ENCODE data around the gene PTPN18.

The PTPN18 gene

DNA sequence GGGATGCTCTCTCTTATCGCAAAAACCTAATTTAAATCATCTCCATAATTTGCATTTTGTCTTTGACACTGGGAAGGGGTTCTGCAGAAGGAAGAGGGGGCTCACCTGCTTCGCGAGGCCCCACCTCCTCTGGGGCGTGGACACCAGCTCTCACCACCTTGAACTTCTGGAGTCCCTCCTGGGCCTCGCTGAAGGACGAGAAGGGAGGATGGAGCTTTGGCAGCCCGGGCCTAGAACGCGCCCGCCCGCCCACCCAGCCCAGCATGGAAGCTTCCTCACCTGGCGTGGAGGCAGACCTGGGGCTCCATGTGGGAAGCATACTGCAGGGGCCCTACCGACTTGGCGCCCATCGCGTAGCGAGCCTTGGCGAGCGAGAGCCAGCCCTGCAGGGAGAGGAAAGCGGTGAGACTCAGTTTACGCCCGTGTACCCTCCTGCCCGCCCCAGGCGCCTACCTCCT, 14.3 kb upstream of the PTPN18 start:
- TF ChIP-seq, protein P1, sequence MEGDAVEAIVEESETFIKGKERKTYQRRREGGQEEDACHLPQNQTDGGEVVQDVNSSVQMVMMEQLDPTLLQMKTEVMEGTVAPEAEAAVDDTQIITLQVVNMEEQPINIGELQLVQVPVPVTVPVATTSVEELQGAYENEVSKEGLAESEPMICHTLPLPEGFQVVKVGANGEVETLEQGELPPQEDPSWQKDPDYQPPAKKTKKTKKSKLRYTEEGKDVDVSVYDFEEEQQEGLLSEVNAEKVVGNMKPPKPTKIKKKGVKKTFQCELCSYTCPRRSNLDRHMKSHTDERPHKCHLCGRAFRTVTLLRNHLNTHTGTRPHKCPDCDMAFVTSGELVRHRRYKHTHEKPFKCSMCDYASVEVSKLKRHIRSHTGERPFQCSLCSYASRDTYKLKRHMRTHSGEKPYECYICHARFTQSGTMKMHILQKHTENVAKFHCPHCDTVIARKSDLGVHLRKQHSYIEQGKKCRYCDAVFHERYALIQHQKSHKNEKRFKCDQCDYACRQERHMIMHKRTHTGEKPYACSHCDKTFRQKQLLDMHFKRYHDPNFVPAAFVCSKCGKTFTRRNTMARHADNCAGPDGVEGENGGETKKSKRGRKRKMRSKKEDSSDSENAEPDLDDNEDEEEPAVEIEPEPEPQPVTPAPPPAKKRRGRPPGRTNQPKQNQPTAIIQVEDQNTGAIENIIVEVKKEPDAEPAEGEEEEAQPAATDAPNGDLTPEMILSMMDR (conservative IDR thresholded peaks at IDR 0.05; ENCODE audit: low read length): no peak
- DNase-seq (ENCODE audit: low read depth): no peak
- H3K4me3 ChIP-seq (ENCODE audit: low read length): peak overlapping the region; percentile 94

DNA sequence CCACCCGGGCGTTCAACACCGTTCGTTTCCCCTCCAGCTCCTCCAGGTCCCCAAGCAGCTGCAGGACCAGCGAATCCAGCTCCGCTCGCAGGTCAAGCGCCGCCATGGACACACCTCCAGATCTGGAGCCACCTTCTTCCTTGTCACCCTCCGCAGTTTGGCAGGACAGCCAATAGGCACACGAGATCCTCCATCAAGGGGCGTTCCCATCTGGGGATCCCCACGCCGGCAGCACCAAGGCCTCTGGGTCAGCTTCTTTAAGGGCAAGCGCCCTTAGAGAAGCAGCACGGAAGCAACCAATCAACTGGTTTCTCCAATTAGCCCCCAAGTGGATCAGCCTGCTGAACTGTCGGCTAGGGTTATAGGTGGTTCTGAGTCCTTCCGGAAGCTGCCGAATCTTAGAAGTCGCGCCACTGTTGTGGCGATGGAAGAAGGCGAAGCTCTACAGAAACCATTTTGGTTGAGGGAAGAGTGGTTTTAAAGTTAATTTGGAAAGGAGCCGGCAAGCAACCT, 13.8 kb upstream of the PTPN18 start:
- TF ChIP-seq, protein P1 (conservative IDR thresholded peaks at IDR 0.05; ENCODE audit: low read length): no peak
- H3K4me3 ChIP-seq (ENCODE audit: low read length): peak overlapping the region; percentile 94
- peak; percentile 93 for DNase-seq (ENCODE audit: low read depth)

DNA sequence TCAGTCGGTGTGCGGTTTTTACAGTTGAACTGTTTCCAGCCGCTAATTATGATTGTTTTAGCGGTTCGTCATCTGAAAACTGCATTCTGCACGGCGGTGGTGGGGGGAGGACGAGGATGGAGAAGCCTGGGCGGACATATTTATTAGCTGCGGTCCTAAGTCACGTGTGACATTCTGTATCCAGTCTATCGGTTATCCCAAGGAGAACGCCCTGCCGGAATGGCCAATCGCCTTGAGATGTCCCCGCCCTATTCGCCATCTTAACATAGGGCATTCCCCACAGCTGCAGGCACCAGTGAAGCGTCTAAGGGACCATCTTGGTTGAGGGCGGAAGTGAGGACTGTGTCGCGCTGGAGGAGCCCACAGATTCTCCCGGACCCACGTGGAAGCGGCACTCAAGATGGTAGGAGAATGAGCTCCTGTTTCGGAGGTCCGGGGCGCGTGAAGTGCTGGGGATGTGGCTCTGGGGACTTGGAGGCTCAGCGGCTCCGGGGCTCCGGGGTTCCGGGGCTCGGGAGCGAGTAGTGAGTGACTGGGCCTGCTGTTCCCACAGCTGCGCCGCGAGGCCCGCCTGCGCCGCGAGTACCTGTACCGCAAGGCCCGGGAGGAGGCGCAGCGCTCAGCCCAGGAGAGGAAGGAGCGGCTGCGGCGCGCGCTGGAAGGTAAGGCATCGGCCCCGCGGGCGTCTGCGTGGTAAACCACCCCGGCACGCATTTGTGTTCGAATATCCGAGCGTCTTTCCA, 13.2 kb upstream of the PTPN18 start, which contains the start of gene IMP4:
Gene IMP4, plus strand, starts transcription at position 365 of the 743 bp plus-strand sequence. Its CDS starts 36 bp downstream, at position 401.
- H3K4me3 ChIP-seq (ENCODE audit: low read length): peak within 1 kb of the TSS; percentile 94
- TF ChIP-seq, protein P1 (conservative IDR thresholded peaks at IDR 0.05; ENCODE audit: low read length): peak; percentile 35
- DNase-seq (ENCODE audit: low read depth): peak; percentile 99

DNA sequence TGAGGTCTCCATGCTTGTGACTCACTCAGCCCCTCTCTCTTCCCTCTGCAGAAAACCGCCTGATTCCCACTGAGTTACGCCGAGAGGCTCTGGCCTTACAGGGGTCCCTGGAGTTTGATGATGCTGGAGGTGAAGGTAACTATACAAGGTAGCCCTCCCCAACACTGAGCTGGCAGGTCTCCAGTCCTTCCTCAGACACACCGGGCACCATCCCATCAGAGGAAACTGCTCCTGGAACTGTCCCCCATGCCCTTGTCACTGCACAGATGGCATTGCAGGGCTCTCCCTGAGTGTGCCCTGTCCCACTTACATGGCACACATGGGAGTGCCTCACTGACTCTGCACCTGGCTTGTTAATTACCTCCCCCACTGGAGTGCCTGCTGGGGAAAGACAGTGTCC, 11.3 kb upstream of the PTPN18 start:
- DNase-seq (ENCODE audit: low read depth): no peak
- TF ChIP-seq, protein P1 (conservative IDR thresholded peaks at IDR 0.05; ENCODE audit: low read length): no peak
- H3K4me3 ChIP-seq (ENCODE audit: low read length): no peak overlapping the region

DNA sequence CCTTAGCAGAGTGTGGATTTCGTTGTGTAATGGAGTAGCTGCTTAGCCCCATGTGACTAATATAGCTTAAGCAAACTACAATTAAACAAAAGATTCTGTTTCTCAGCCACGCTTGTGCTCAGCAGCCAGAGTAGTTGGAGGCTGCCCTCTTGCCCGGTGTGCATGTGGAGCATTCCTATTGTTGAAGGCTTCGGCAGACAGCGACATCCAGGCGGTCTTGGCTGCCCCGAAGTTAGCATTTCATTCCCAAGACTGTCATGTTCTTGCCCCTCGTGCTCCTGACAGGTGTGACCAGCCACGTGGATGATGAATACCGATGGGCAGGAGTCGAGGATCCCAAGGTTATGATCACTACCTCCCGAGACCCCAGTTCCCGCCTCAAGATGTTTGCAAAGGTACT, 10.8 kb upstream of the PTPN18 start:
- H3K4me3 ChIP-seq (ENCODE audit: low read length): no peak overlapping the region
- no peak for DNase-seq (ENCODE audit: low read depth)
- TF ChIP-seq, protein P1 (conservative IDR thresholded peaks at IDR 0.05; ENCODE audit: low read length): no peak

DNA sequence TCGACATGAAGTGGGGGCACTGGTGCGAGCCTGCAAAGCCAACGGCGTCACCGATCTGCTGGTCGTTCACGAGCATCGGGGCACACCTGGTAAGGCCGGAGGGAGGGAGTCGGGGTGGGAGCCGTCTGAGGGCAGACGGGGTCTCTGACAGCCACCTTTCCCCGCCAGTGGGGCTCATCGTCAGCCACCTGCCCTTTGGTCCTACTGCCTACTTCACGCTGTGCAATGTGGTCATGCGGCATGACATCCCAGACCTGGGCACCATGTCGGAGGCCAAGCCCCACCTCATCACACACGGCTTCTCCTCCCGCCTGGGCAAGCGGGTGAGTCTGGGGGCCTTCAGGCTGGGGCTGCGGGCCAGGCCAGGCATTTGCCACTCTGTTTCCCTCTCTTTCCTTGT, 10.2 kb upstream of the PTPN18 start:
- no peak overlapping the region for H3K4me3 ChIP-seq (ENCODE audit: low read length)
- TF ChIP-seq, protein P1 (conservative IDR thresholded peaks at IDR 0.05; ENCODE audit: low read length): no peak
- no peak for DNase-seq (ENCODE audit: low read depth)
